ENCODE measurements around the gene ATXN7. TPM values are rescaled to one million over a fixed set of nuclear protein-coding genes. Genes with fewer than 3 reads are reported as not detected.

Gene ATXN7
- total RNA-seq, 1 donor from 2014 or later: 22.1 TPM

- Mint-ChIP-seq H3K27me3 (ENCODE audit: unreplicated experiment) (no peaks in the 10 kb centered on the region), H3K36me3 (ENCODE audit: unreplicated experiment) (no peaks in the 10 kb centered on the region), H3K4me1 (ENCODE audit: low read depth, unreplicated experiment) (no peaks in the 10 kb centered on the region), H3K27ac (ENCODE audit: unreplicated experiment) (no peak overlapping the region), H3K9me3 (ENCODE audit: unreplicated experiment) (no peaks in the 10 kb centered on the region), H3K4me3 (ENCODE audit: unreplicated experiment) (no peak overlapping the region)
- TF ChIP-seq CTCF (IDR thresholded peaks at IDR 0.05; ENCODE audit: partially characterized antibody, unreplicated experiment): no peak
- DNase-seq: no peak
These were observed 116.4 kb downstream of the ATXN7 start for GRCh38 chr3:63980019-63980418.

GRCh38 chr3:63980830-63981498 lies 117.3 kb downstream of the ATXN7 start:
- no peak for DNase-seq
- H3K27me3 Mint-ChIP-seq (ENCODE audit: unreplicated experiment): no peaks in the 10 kb centered on the region
- no peak overlapping the region for H3K27ac Mint-ChIP-seq (ENCODE audit: unreplicated experiment)
- TF ChIP-seq CTCF (IDR thresholded peaks at IDR 0.05; ENCODE audit: partially characterized antibody, unreplicated experiment): no peak
- H3K9me3 Mint-ChIP-seq (ENCODE audit: unreplicated experiment): no peaks in the 10 kb centered on the region
- H3K4me3 Mint-ChIP-seq (ENCODE audit: unreplicated experiment): no peak overlapping the region
- H3K36me3 Mint-ChIP-seq (ENCODE audit: unreplicated experiment): no peaks in the 10 kb centered on the region
- no peaks in the 10 kb centered on the region for H3K4me1 Mint-ChIP-seq (ENCODE audit: low read depth, unreplicated experiment)

- Mint-ChIP-seq H3K9me3 (ENCODE audit: unreplicated experiment) (no peaks in the 10 kb centered on the region), H3K36me3 (ENCODE audit: unreplicated experiment) (no peaks in the 10 kb centered on the region), H3K4me1 (ENCODE audit: low read depth, unreplicated experiment) (no peaks in the 10 kb centered on the region), H3K27me3 (ENCODE audit: unreplicated experiment) (no peaks in the 10 kb centered on the region), H3K4me3 (ENCODE audit: unreplicated experiment) (no peak overlapping the region), H3K27ac (ENCODE audit: unreplicated experiment) (no peak overlapping the region)
- no peak for DNase-seq
- TF ChIP-seq CTCF (IDR thresholded peaks at IDR 0.05; ENCODE audit: partially characterized antibody, unreplicated experiment): no peak
These were observed 118.3 kb downstream of the ATXN7 start for GRCh38 chr3:63981980-63982379.

- no peaks in the 10 kb centered on the region for H3K9me3 Mint-ChIP-seq (ENCODE audit: unreplicated experiment)
- no peaks in the 10 kb centered on the region for H3K36me3 Mint-ChIP-seq (ENCODE audit: unreplicated experiment)
- H3K27ac Mint-ChIP-seq (ENCODE audit: unreplicated experiment): no peak overlapping the region
- H3K27me3 Mint-ChIP-seq (ENCODE audit: unreplicated experiment): no peaks in the 10 kb centered on the region
- no peak for TF ChIP-seq CTCF (IDR thresholded peaks at IDR 0.05; ENCODE audit: partially characterized antibody, unreplicated experiment)
- DNase-seq: no peak
- H3K4me3 Mint-ChIP-seq (ENCODE audit: unreplicated experiment): no peak overlapping the region
- H3K4me1 Mint-ChIP-seq (ENCODE audit: low read depth, unreplicated experiment): no peaks in the 10 kb centered on the region
These were observed 120.7 kb downstream of the ATXN7 start for GRCh38 chr3:63984391-63984790.

- DNase-seq: no peak
- Mint-ChIP-seq H3K27me3 (ENCODE audit: unreplicated experiment) (no peaks in the 10 kb centered on the region), H3K27ac (ENCODE audit: unreplicated experiment) (no peak overlapping the region), H3K4me3 (ENCODE audit: unreplicated experiment) (no peak overlapping the region), H3K36me3 (ENCODE audit: unreplicated experiment) (no peaks in the 10 kb centered on the region), H3K4me1 (ENCODE audit: low read depth, unreplicated experiment) (no peaks in the 10 kb centered on the region), H3K9me3 (ENCODE audit: unreplicated experiment) (no peaks in the 10 kb centered on the region)
- TF ChIP-seq CTCF (IDR thresholded peaks at IDR 0.05; ENCODE audit: partially characterized antibody, unreplicated experiment): no peak
These were observed 122.5 kb downstream of the ATXN7 start for GRCh38 chr3:63986146-63986545.
